ENCODE results near the gene CD79A.
A peak's percentile ranks its signal among the peaks of the same experiment; 100 is the strongest.

CD79A gene

GRCh38 chr19:41863209-41863931 is 13.7 kb upstream of the CD79A start:
- Histone ChIP-seq H3K4me1 (ENCODE audit: control insufficient read depth, insufficient read depth, low read length, poor library complexity, severe bottlenecking) (peaks cover 41% of the 10 kb centered on the region), H3K9me3 (ENCODE audit: control insufficient read depth, low read length) (no peaks in the 10 kb centered on the region), H3K36me3 (ENCODE audit: control insufficient read depth, insufficient read depth, low read length) (peaks cover 76% of the 10 kb centered on the region), H3K27ac (ENCODE audit: low read depth, low read length, severe bottlenecking) (no peak overlapping the region), H3K4me3 (ENCODE audit: extremely low read depth, insufficient read depth, low read length, poor library complexity, severe bottlenecking) (peak overlapping the region; percentile 5)
- 96 to 100% methylated on average over 6 to 11 of the region's 11 CpGs for WGBS, 2 experiments (ENCODE audit: insufficient coverage in 2 of 2)

- Histone ChIP-seq H3K4me3 (ENCODE audit: extremely low read depth, insufficient read depth, low read length, poor library complexity, severe bottlenecking) (no peak overlapping the region), H3K36me3 (ENCODE audit: control insufficient read depth, insufficient read depth, low read length) (peaks cover 86% of the 10 kb centered on the region)
- WGBS, 2 experiments (ENCODE audit: insufficient coverage in 2 of 2): 100% methylated on average over 2 to 3 of the region's 5 CpGs
Measured at GRCh38 chr19:41864374-41864773, 12.7 kb upstream of the CD79A start.

GRCh38 chr19:41866284-41866683 is 10.8 kb upstream of the CD79A start:
- peak overlapping the region; percentile 6 for H3K27ac ChIP-seq (ENCODE audit: low read depth, low read length, severe bottlenecking)
- no peaks in the 10 kb centered on the region for H3K9me3 ChIP-seq (ENCODE audit: control insufficient read depth, low read length)
- H3K4me3 ChIP-seq (ENCODE audit: extremely low read depth, insufficient read depth, low read length, poor library complexity, severe bottlenecking): no peak overlapping the region
- H3K4me1 ChIP-seq (ENCODE audit: control insufficient read depth, insufficient read depth, low read length, poor library complexity, severe bottlenecking): peaks cover 39% of the 10 kb centered on the region
- 92 to 98% methylated on average over 3 of the region's 3 CpGs for WGBS, 2 experiments (ENCODE audit: insufficient coverage in 2 of 2)
- peaks cover 98% of the 10 kb centered on the region for H3K36me3 ChIP-seq (ENCODE audit: control insufficient read depth, insufficient read depth, low read length)

More at GRCh38 chr19:41864374-41864773, 12.7 kb upstream of the CD79A start:
- peaks cover 41% of the 10 kb centered on the region for H3K4me1 ChIP-seq (ENCODE audit: control insufficient read depth, insufficient read depth, low read length, poor library complexity, severe bottlenecking)
- peak overlapping the region; percentile 10 for H3K27ac ChIP-seq (ENCODE audit: low read depth, low read length, severe bottlenecking)
- H3K9me3 ChIP-seq (ENCODE audit: control insufficient read depth, low read length): no peaks in the 10 kb centered on the region

GRCh38 chr19:41868120-41868988 is 8.7 kb upstream of the CD79A start:
- Histone ChIP-seq H3K4me1 (ENCODE audit: control insufficient read depth, insufficient read depth, low read length, poor library complexity, severe bottlenecking) (peaks cover 21% of the 10 kb centered on the region), H3K27ac (ENCODE audit: low read depth, low read length, severe bottlenecking) (peak overlapping the region; percentile 49), H3K4me3 (ENCODE audit: extremely low read depth, insufficient read depth, low read length, poor library complexity, severe bottlenecking) (no peak overlapping the region), H3K9me3 (ENCODE audit: control insufficient read depth, low read length) (no peaks in the 10 kb centered on the region), H3K36me3 (ENCODE audit: control insufficient read depth, insufficient read depth, low read length) (peaks cover 90% of the 10 kb centered on the region)
- WGBS, 2 experiments (ENCODE audit: insufficient coverage in 2 of 2): 97 to 98% methylated on average over 9 to 10 of the region's 10 CpGs

- peaks cover 15% of the 10 kb centered on the region for H3K4me1 ChIP-seq (ENCODE audit: control insufficient read depth, insufficient read depth, low read length, poor library complexity, severe bottlenecking)
- no peaks in the 10 kb centered on the region for H3K9me3 ChIP-seq (ENCODE audit: control insufficient read depth, low read length)
- H3K4me3 ChIP-seq (ENCODE audit: extremely low read depth, insufficient read depth, low read length, poor library complexity, severe bottlenecking): no peak overlapping the region
- WGBS, 2 experiments (ENCODE audit: insufficient coverage in 2 of 2): 95 to 97% methylated on average over 12 of the region's 12 CpGs
- peaks cover 84% of the 10 kb centered on the region for H3K36me3 ChIP-seq (ENCODE audit: control insufficient read depth, insufficient read depth, low read length)
- H3K27ac ChIP-seq (ENCODE audit: low read depth, low read length, severe bottlenecking): peak overlapping the region; percentile 41
Measured at GRCh38 chr19:41868989-41869300, 8.1 kb upstream of the CD79A start.

- peaks cover 10% of the 10 kb centered on the region for H3K4me1 ChIP-seq (ENCODE audit: control insufficient read depth, insufficient read depth, low read length, poor library complexity, severe bottlenecking)
- peaks cover 79% of the 10 kb centered on the region for H3K36me3 ChIP-seq (ENCODE audit: control insufficient read depth, insufficient read depth, low read length)
- peak overlapping the region; percentile 41 for H3K27ac ChIP-seq (ENCODE audit: low read depth, low read length, severe bottlenecking)
- WGBS, 2 experiments (ENCODE audit: insufficient coverage in 2 of 2): 95 to 97% methylated on average over 7 to 12 of the region's 13 CpGs
- no peaks in the 10 kb centered on the region for H3K9me3 ChIP-seq (ENCODE audit: control insufficient read depth, low read length)
- no peak overlapping the region for H3K4me3 ChIP-seq (ENCODE audit: extremely low read depth, insufficient read depth, low read length, poor library complexity, severe bottlenecking)
Measured at GRCh38 chr19:41869374-41869955, 7.6 kb upstream of the CD79A start.

- Histone ChIP-seq H3K9me3 (ENCODE audit: control insufficient read depth, low read length) (no peaks in the 10 kb centered on the region), H3K4me1 (ENCODE audit: control insufficient read depth, insufficient read depth, low read length, poor library complexity, severe bottlenecking) (no peaks in the 10 kb centered on the region), H3K36me3 (ENCODE audit: control insufficient read depth, insufficient read depth, low read length) (peaks cover 69% of the 10 kb centered on the region), H3K4me3 (ENCODE audit: extremely low read depth, insufficient read depth, low read length, poor library complexity, severe bottlenecking) (no peak overlapping the region), H3K27ac (ENCODE audit: low read depth, low read length, severe bottlenecking) (no peak overlapping the region)
- WGBS, 2 experiments (ENCODE audit: insufficient coverage in 2 of 2): 80% methylated on average over 1 of the region's 3 CpGs; no CpG with 5 or more reads in 1 of the 2 experiments
Measured at GRCh38 chr19:41870401-41870873, 6.6 kb upstream of the CD79A start.

- WGBS, 2 experiments (ENCODE audit: insufficient coverage in 2 of 2): 93 to 98% methylated on average over 12 to 15 of the region's 16 CpGs
- H3K36me3 ChIP-seq (ENCODE audit: control insufficient read depth, insufficient read depth, low read length): peaks cover 58% of the 10 kb centered on the region
Measured at GRCh38 chr19:41871573-41872383, 5.3 kb upstream of the CD79A start.

GRCh38 chr19:41872384-41872774 is 4.7 kb upstream of the CD79A start:
- Histone ChIP-seq H3K9me3 (ENCODE audit: control insufficient read depth, low read length) (no peaks in the 10 kb centered on the region), H3K4me1 (ENCODE audit: control insufficient read depth, insufficient read depth, low read length, poor library complexity, severe bottlenecking) (no peaks in the 10 kb centered on the region), H3K36me3 (ENCODE audit: control insufficient read depth, insufficient read depth, low read length) (peaks cover 52% of the 10 kb centered on the region), H3K27ac (ENCODE audit: low read depth, low read length, severe bottlenecking) (no peak overlapping the region), H3K4me3 (ENCODE audit: extremely low read depth, insufficient read depth, low read length, poor library complexity, severe bottlenecking) (no peak overlapping the region)
- WGBS, 2 experiments (ENCODE audit: insufficient coverage in 2 of 2): 92 to 95% methylated on average over 12 of the region's 12 CpGs

More at GRCh38 chr19:41871573-41872383, 5.3 kb upstream of the CD79A start:
- no peak overlapping the region for H3K4me3 ChIP-seq (ENCODE audit: extremely low read depth, insufficient read depth, low read length, poor library complexity, severe bottlenecking)
- H3K4me1 ChIP-seq (ENCODE audit: control insufficient read depth, insufficient read depth, low read length, poor library complexity, severe bottlenecking): no peaks in the 10 kb centered on the region
- H3K9me3 ChIP-seq (ENCODE audit: control insufficient read depth, low read length): no peaks in the 10 kb centered on the region
- peak overlapping the region; percentile 23 for H3K27ac ChIP-seq (ENCODE audit: low read depth, low read length, severe bottlenecking)
